ENCODE data around the gene MAD1L1. TPM values are rescaled to one million over a fixed set of nuclear protein-coding genes. Genes with fewer than 3 reads are reported as not detected.

The MAD1L1 gene
- total and polyA plus RNA-seq, 2 donors (not counting 3 experiments of a cell fraction or from before 2014, with no cell fraction given): 34.1 to 42.3 TPM

- Histone ChIP-seq H3K4me3 (replicated peaks in 1 of 3; ENCODE audit: insufficient read depth in 1 of 3, low read depth in 1 of 3, low read length in 3 of 3) (no peak overlapping the region), H3K27ac (ENCODE audit: insufficient read depth, low read depth, low read length) (no peak overlapping the region)
- BruUV-seq (replicated peaks): no TSS peak
These were observed 194.8 kb downstream of the MAD1L1 start for GRCh38 chr7:2037808-2038522.

More at GRCh38 chr7:2037808-2038522, 194.8 kb downstream of the MAD1L1 start:
- Histone ChIP-seq H2AFZ (ENCODE audit: low read depth, low read length) (no peak overlapping the region), H3K27me3 (ENCODE audit: control insufficient read depth in 2 of 2, insufficient read depth in 2 of 2, low read length in 2 of 2) (no peaks in the 10 kb centered on the region), H3K4me1 (ENCODE audit: control insufficient read depth, extremely low read depth, insufficient read depth, low read length) (no peaks in the 10 kb centered on the region), H3K79me2 (ENCODE audit: control insufficient read depth, insufficient read depth, low read length) (no peaks in the 10 kb centered on the region), H3K4me2 (ENCODE audit: insufficient read depth, low read length) (no peak overlapping the region), H3K36me3 (ENCODE audit: control insufficient read depth in 2 of 2, extremely low read depth in 1 of 2, insufficient read depth in 2 of 2, low read length in 2 of 2) (no peaks in the 10 kb centered on the region), H4K20me1 (replicated peaks; ENCODE audit: control insufficient read depth, extremely low read depth, insufficient read depth, low read length) (no peaks in the 10 kb centered on the region), H3K9me1 (replicated peaks; ENCODE audit: control insufficient read depth, extremely low read depth, insufficient read depth, low read length) (no peaks in the 10 kb centered on the region), H3K9me3 (replicated peaks; ENCODE audit: control insufficient read depth, insufficient read depth, low read length) (no peaks in the 10 kb centered on the region), H3K9ac (replicated peaks; ENCODE audit: extremely low read depth, insufficient read depth, low read length) (no peak overlapping the region)
- POLR2A ChIA-PET: no interaction called here
- DNase-seq (ENCODE audit: low read depth, low spot score) (peak; percentile 44), FAIRE-seq (peak; percentile 40)
- intact Hi-C loops (cut with micrococcal nuclease): no loop called here
- CTCF ChIA-PET: interaction anchor here (0.7 to 1.0 kb wide), 2 partner anchors 9 to 26 kb away, joined by 3 to 4 read pairs; no protein-coding TSS in a partner anchor
- dilution Hi-C loops (cut with MboI; ENCODE audit: extremely low pct_ligation_motif_present, low sequenced_read_pairs): no loop called here
- TF ChIP-seq, protein P1, sequence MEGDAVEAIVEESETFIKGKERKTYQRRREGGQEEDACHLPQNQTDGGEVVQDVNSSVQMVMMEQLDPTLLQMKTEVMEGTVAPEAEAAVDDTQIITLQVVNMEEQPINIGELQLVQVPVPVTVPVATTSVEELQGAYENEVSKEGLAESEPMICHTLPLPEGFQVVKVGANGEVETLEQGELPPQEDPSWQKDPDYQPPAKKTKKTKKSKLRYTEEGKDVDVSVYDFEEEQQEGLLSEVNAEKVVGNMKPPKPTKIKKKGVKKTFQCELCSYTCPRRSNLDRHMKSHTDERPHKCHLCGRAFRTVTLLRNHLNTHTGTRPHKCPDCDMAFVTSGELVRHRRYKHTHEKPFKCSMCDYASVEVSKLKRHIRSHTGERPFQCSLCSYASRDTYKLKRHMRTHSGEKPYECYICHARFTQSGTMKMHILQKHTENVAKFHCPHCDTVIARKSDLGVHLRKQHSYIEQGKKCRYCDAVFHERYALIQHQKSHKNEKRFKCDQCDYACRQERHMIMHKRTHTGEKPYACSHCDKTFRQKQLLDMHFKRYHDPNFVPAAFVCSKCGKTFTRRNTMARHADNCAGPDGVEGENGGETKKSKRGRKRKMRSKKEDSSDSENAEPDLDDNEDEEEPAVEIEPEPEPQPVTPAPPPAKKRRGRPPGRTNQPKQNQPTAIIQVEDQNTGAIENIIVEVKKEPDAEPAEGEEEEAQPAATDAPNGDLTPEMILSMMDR (IDR thresholded peaks at IDR 0.05; ENCODE audit: extremely low read depth in 1 of 2, insufficient read depth in 1 of 2, low read depth in 1 of 2, low read length in 2 of 2): no peak
- TF ChIP-seq MYC (IDR thresholded peaks at IDR 0.05; ENCODE audit: low read depth, low read length) (no peak), JUN (IDR thresholded peaks at IDR 0.05; ENCODE audit: borderline replicate concordance, insufficient read depth, insufficient read length, low read depth) (no peak), GATA2 (IDR thresholded peaks at IDR 0.05; ENCODE audit: insufficient read depth, insufficient read length, low read depth, low read length) (no peak), FOS (IDR thresholded peaks at IDR 0.05; ENCODE audit: borderline replicate concordance, insufficient read depth, low read length) (no peak), MAX (IDR thresholded peaks at IDR 0.05; ENCODE audit: insufficient read depth, insufficient read length) (no peak), EZH2 (IDR thresholded peaks at IDR 0.05; ENCODE audit: borderline replicate concordance, low read depth, low read length, severe bottlenecking) (no peak), POLR2A (IDR thresholded peaks at IDR 0.05; ENCODE audit: low read depth, low read length) (no peak), POLR2AphosphoS5 (IDR thresholded peaks at IDR 0.05; ENCODE audit: insufficient read depth, low read depth, low read length) (no peak)
